ENCODE results near the gene RELA. TPM values are rescaled to one million over a fixed set of nuclear protein-coding genes. Genes with fewer than 3 reads are reported as not detected.

Gene RELA
- total RNA-seq, 4 donors from 2014 or later: 37.8 to 72.7 (median 46.8) TPM

DNA sequence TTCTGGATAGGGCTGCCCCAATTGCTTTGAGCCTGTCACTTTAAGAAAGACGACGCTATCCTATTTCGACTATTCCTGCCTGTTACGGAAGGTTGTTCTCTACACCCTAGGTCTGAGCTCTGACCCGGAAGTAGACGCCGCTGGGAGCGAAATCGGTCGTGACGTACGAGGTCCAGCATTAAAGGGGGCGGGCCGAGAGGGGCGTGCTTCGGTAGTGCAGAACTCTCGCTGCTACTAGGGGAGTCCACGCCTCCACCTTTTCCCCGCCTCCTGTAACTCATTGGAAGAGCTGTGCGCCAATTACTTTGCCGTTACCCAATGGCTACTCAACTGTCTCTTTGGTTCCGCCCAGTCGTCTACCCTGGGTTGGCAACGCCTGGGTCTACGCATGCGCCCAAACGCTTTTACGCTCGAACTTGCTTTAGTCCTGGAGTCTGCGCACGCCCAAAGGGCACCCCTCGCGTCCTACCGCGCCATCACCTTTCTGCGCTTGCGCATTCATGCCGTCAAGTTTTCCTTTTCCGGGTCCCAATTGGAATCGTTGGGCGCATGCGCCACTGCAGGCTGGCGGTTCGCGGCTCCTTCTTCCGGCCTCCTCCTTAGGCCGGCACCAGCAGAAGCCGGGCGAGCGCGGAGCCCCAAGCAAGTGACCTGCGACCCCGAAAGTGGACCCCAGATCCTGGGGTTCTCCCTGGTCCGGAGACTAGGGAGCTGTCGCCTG is 47.3 kb downstream of the RELA start, which contains the start of gene PCNX3:
Gene PCNX3 (plus strand): TSS at position 548 of the 721 bp plus-strand sequence. CDS start 536 bp downstream, outside the sequence.
- TF ChIP-seq, protein P1, sequence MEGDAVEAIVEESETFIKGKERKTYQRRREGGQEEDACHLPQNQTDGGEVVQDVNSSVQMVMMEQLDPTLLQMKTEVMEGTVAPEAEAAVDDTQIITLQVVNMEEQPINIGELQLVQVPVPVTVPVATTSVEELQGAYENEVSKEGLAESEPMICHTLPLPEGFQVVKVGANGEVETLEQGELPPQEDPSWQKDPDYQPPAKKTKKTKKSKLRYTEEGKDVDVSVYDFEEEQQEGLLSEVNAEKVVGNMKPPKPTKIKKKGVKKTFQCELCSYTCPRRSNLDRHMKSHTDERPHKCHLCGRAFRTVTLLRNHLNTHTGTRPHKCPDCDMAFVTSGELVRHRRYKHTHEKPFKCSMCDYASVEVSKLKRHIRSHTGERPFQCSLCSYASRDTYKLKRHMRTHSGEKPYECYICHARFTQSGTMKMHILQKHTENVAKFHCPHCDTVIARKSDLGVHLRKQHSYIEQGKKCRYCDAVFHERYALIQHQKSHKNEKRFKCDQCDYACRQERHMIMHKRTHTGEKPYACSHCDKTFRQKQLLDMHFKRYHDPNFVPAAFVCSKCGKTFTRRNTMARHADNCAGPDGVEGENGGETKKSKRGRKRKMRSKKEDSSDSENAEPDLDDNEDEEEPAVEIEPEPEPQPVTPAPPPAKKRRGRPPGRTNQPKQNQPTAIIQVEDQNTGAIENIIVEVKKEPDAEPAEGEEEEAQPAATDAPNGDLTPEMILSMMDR (IDR thresholded peaks at IDR 0.05): no peak
- DNase-seq (ENCODE audit: low spot score): peak; percentile 99

DNA sequence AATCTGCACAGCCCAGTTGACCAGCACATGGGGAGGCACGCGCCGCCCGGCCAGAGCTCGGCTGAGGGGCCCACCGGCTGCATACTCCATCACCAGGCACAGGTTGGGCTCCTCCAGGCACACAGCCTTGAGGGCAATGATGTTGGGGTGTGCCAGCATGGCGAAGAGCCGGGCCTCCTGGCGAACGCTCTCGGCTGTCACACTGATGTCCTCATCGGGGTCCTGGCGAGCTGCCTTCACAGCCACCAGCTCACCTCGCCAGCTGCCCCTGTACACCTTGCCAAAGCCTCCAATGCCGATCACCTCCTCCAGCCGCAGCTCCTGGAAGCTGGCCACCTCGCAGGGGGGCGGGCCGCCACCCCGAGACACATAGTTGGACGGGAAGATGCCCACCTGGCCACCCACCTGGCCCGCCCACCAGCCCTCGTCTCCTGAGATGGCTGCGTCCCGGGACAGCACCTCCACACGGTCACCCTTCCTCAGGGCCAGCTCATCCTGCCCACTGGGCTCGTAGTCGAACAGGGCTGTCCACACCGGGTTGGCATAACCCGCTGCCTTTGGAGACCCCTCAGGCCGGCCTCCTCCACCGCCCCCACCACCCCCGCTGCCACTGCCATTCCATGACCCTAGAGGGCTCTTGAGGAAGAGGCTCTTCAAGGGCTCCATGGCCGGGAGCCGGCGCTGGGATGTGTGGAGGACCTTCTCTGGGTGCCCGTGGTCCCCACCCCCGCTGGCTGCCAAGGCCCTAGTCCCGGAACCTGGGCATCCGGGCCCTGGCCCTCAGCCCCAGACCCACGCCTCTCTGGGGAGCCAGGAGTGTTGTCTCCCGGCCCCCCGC is 49.4 kb downstream of the RELA start:
- TF ChIP-seq, protein P1 (IDR thresholded peaks at IDR 0.05): no peak
- no peak for DNase-seq (ENCODE audit: low spot score)
- ATAC-seq (ENCODE audit: low FRiP score): no peak

More for the DNA sequence above, 47.3 kb downstream of the RELA start, which contains the start of gene PCNX3:
- ATAC-seq (ENCODE audit: low FRiP score): peak; percentile 87

DNA sequence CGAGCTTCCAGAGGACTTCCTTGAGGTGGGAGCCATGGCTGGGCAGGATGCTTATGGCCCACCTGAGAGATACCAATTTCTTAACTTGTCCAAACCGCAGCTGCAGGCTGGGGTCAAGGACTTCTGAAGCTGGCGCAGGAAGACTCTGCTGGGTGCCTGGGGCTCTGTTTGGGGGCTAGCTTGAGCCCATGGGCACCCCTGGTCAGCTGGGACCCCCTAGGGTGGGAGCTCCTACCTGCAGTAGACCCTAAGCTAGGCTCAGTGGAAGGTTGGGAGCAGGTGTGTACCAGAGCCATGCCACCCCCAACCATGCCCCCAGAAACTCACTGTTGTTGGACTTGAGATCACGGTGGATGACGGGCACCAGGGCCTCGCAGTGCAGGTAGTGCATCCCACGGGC is 50.0 kb downstream of the RELA start:
- ATAC-seq (ENCODE audit: low FRiP score) (no peak), DNase-seq (ENCODE audit: low spot score) (no peak)
- TF ChIP-seq, protein P1 (IDR thresholded peaks at IDR 0.05): no peak

DNA sequence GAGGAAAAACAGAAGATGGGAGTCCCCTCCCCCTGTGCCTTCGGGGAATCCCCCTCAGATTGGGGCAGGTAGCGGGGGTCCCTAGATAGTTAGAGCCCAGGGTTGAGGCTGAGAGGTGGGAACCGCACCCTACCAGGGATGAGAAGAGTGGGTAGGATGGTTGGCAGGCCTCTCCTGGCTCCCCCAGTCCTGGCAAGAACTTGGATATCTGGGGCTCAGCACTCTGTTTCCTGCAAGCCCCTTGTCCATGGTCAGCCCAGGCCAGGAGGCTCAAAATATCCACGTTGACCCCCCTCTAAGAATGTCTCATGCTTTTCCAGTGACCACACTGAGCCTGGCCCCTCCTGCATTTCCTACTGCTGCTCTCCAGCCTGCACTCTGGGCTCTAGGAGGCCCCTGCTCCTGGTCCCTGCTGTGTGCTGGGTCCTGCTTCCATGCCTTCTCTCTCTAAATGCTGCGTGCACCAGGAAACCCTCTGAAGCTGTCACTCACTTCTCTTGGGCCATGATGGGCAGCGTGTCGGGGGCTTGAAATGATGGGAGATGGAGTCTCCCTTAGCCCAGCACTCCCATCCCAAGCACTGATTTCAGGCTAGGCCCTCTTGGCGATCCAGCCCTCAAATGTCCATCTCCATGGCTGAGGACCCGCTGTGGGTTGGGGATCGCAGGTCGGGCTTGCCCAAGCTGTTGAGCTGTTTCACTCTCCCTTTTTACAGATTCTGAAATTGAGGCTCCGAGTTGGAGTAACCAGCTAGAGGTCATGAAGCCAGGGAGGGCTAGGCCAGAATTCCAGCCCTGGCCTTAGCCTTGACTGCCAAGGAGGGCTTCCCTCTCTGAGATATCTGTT is 50.7 kb downstream of the RELA start:
- TF ChIP-seq, protein P1 (IDR thresholded peaks at IDR 0.05): no peak
- no peak for ATAC-seq (ENCODE audit: low FRiP score)
- DNase-seq (ENCODE audit: low spot score): no peak

DNA sequence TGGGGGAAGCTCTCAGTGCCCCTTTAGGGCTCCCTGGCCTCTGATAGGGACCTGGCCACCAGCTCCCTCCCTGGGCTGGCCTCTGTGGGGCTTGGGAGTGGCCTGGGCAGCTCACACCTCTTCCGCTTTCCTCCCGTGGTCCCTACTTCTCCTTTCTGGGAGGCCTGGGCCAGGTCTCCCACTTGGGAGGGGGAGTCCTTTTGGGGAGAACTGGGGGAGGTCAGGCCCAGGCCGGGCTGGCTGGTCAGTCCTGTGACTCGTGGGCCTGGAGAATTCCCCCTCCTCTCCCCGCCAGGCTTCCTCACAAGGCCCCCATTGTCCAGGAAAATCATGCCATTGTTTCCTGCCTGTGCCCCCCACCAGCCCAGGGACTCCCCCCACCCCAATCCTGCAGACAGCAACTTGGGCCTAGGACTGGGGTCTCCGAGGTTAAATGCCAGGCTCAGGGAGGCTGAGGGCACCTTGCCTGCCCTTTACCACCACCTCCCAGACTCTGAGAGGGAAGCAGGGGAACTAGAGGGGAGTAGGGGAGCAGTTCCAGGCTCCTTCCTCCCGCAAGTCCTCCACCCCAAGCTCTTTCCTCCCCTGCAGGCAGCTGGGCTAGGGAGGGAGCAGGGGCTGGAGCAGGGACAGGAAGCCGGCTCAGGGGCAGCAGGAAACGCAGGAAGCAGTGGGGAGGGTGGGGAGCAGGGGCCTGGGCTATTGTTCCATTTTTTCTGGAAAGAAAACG is 51.5 kb downstream of the RELA start:
- ATAC-seq (ENCODE audit: low FRiP score): no peak
- TF ChIP-seq, protein P1 (IDR thresholded peaks at IDR 0.05): no peak
- no peak for DNase-seq (ENCODE audit: low spot score)

DNA sequence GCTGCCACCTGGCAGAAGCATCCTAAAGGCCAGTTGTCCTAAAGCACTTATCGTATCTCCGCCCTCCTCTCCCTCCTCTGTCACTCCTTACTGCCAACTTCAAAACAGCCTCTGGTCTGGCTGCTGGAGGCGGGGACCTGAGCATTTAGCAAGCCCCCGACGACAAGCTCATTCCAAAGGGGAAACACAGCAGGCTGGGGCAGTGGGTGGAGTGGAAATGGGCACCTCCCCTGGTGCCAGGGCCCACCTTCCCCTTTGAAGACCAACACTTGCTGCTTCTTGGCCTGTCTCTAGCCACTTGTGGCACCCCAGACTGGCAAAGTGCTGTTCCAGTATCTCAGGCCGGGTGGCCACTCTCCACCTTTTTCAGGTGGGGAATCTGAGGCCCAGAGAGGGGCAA is 52.3 kb downstream of the RELA start:
- TF ChIP-seq, protein P1 (IDR thresholded peaks at IDR 0.05): no peak
- DNase-seq (ENCODE audit: low spot score) (no peak), ATAC-seq (ENCODE audit: low FRiP score) (no peak)
